Renal cortical epithelial cell (primary cell): ENCODE measurements around the gene TTC23L. TPM values are rescaled to one million over a fixed set of nuclear protein-coding genes. Genes with fewer than 3 reads are reported as not detected.
"Not testable (repeated sequence)": the region's sequence is repeated elsewhere in the genome, so short reads cannot be mapped to it uniquely, and the experiment has no call there.

ENCODE experiments used
- DNase-seq: peaks from one replicate; pipeline ENCODE4 v3.0.0-alpha.2; 2011; ENCODE audit warnings: low read depth
- total RNA-seq: library from RNA; depleted of rRNA; stranded (reverse); fragments of >200 nt; gene quantifications from 2 replicates; pipeline ENCODE4 v1.2.3, GENCODE V29; 2014

TTC23L gene
- total RNA-seq, 1 donor from 2014 or later: 0.65 TPM

- DNase-seq: not testable (repeated sequence)
Observed at GRCh38 chr5:34923256-34923655, 84.3 kb downstream of the TTC23L start.

GRCh38 chr5:34923694-34924461 lies 84.9 kb downstream of the TTC23L start:
- peak; percentile 95 for DNase-seq

GRCh38 chr5:34924462-34924765 lies 85.5 kb downstream of the TTC23L start:
- DNase-seq: no peak

- DNase-seq: no peak
Observed at GRCh38 chr5:34926318-34926888, 87.4 kb downstream of the TTC23L start.

GRCh38 chr5:34927785-34928184 lies 88.8 kb downstream of the TTC23L start:
- DNase-seq: no peak

GRCh38 chr5:34928267-34928666 lies 89.3 kb downstream of the TTC23L start:
- no peak for DNase-seq

GRCh38 chr5:34929134-34929719 lies 90.3 kb downstream of the TTC23L start, which contains the start of gene DNAJC21:
DNAJC21 (plus strand) TSS chr5:34929559; CDS start chr5:34929820, 261 bp downstream.
- DNase-seq: peak; percentile 85

- DNase-seq: peak; percentile 74
Observed at GRCh38 chr5:34929720-34930461, 90.9 kb downstream of the TTC23L start.

GRCh38 chr5:34930462-34930844 lies 91.5 kb downstream of the TTC23L start:
- DNase-seq: peak; percentile 36

GRCh38 chr5:34930870-34931269 lies 91.9 kb downstream of the TTC23L start:
- no peak for DNase-seq

GRCh38 chr5:34932947-34933346 lies 94.0 kb downstream of the TTC23L start:
- no peak for DNase-seq

GRCh38 chr5:34941936-34942335 lies 103.0 kb downstream of the TTC23L start:
- no peak for DNase-seq

- no peak for DNase-seq
Observed at GRCh38 chr5:34944044-34944443, 105.1 kb downstream of the TTC23L start.

- DNase-seq: no peak
Observed at GRCh38 chr5:34944460-34945047, 105.6 kb downstream of the TTC23L start.

Other genes starting within 250 kb of the TTC23L start
- 174 and 209 TPM in 2 replicates for gene RAI14, start 182.8 kb upstream of the TTC23L start, total RNA-seq
- 12.0 and 14.1 TPM in 2 replicates for gene RAD1, start 76.3 kb downstream of the TTC23L start, total RNA-seq
- gene BRIX1, start 76.5 kb downstream of the TTC23L start, total RNA-seq: 27.3 and 37.9 TPM in 2 replicates
- 24.8 and 47.9 TPM in 2 replicates for gene DNAJC21, start 90.4 kb downstream of the TTC23L start, total RNA-seq
- 0.20 TPM in 1 of 2 replicates, not detected in the other for gene AGXT2, start 208.8 kb downstream of the TTC23L start, total RNA-seq